HG03108 (cell line): ENCODE measurements around the gene TAF6L.
"Not testable (repeated sequence)": the region's sequence is repeated elsewhere in the genome, so short reads cannot be mapped to it uniquely, and the experiment has no call there.

Source experiments
- ATAC-seq: cut with Tn5 transposase; IDR thresholded peaks from one replicate; pipeline ENCODE4 v1.9.1; 2021; ENCODE audit warnings: moderate library complexity; ENCODE audit not compliant: unreplicated experiment

The TAF6L gene

GRCh38 chr11:62805076-62805892, 34.1 kb downstream of the TAF6L start, which contains the start of gene NXF1:
Gene NXF1 (minus strand): TSS chr11:62805440. CDS start chr11:62805356, 84 bp downstream.
- peak; percentile 80 for ATAC-seq

GRCh38 chr11:62805961-62806441, 34.8 kb downstream of the TAF6L start:
- ATAC-seq: no peak

DNA sequence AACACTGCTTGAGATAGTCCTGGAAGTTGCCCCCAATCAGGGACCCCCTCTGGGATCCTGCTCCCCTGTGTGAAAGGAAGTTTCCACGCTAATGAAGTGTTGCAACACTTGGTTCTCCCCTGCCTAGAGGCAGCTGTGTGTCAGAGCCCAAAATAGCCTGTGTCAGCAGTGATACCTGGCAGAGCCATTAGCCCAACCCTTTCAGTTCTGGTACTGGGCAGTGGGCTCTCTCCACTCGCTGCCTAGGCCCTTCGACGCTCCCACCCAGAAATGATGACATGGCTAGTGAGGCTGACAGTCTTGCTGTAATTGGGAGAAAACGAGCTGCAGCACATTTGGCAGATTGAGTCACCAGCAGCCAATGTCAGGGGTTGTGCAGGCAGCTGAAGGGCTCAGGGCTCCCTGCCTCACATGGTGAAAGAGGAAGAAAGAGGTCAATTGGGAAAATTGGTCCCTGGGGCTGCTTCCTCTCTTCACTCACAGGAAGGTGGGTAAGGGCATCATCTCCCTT, 35.5 kb downstream of the TAF6L start:
- no peak for ATAC-seq

- ATAC-seq: no peak
Measured at GRCh38 chr11:62810748-62811147, 39.6 kb downstream of the TAF6L start.

GRCh38 chr11:62811659-62812058, 40.5 kb downstream of the TAF6L start:
- ATAC-seq: no peak

DNA sequence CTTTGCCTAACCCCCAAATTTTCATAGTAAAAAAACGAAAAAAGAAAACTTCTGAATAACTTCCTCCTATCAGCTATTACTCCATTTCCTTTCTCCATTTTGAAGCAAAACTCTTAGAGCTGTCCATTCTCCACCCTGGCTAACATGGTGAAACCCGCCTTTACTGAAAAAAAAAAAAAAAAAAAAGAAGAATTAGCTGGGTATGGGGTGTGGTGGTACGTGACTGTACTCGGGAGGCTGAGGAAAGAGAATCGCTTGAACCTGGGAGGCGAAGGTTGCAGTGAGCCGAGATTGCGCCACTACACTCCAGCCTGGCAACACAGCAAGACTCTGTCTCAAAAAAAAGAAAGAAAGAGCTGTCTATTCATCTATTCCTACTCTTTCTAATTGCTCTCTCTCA, 45.4 kb downstream of the TAF6L start:
- ATAC-seq: no peak

DNA sequence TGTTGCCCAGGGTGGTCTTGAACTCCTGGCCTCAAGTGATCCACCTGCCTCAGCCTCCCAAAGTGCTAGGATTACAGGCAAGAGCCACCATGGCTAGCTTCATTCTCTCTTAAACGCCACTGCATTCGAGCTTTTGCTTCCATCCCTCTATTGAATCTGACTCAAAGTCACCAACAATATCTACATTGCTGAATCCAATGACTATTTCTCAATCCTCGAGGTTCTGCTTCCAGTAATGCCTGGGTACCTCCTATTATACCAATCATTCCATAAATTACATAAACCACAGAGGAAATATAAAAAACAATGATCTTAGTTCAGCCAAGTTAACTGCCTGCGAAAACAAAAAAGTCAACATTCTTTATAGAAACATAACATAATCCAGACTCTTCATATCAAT, 45.9 kb downstream of the TAF6L start:
- no peak for ATAC-seq

- ATAC-seq: no peak
Measured at GRCh38 chr11:62823677-62824076, 52.5 kb downstream of the TAF6L start.

GRCh38 chr11:62828130-62828529, 56.9 kb downstream of the TAF6L start:
- ATAC-seq: not testable (repeated sequence)

GRCh38 chr11:62830904-62831519, 59.8 kb downstream of the TAF6L start:
- ATAC-seq: no peak

DNA sequence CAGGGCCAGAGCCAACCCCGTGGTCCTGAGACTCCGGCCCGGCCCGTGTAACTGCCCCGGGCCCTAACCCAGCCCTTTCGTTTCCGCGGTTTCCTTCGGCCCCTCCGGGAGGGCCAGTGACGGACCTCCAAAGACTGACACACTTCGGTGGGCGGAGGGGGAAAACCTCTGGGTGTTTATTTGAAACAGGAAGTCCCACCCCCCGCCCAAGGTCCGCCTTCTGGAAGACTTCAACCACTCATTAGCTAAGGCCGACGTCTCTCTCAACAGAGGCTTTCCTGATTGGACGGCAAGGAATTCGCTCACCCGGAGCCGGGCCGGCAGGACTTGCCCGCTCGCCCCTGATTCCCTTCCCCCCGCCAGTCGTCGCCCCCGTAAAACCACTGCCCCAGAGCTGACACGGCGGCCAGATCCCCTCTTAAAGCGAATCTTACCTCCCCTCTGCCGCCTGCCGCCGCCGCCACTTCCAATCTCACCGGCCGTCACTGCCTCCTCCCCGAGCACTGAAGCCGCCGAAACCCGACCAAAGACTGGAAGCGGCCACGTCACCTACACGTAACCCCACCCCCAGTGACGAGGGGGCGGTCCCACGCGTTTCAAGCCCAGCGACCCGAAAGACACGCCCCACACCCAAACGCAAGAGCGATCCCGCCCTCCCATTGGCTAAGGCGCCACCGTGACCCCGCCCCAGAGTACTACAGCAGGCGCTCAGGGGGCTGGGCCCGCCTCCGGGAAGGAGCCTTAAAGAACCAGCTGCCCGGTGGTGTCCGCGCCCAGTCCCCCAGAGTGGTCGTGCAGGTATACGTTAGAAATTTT, 60.5 kb downstream of the TAF6L start, which contains the start of gene STX5:
TSS of gene STX5 (minus strand) at position 532 of the 816 bp plus-strand sequence. CDS start 808 bp downstream, outside the sequence.
- peak; percentile 83 for ATAC-seq

GRCh38 chr11:62832336-62833234, 61.4 kb downstream of the TAF6L start, which contains the start of gene TEX54:
Gene TEX54 (minus strand): TSS chr11:62832841.
- no peak for ATAC-seq

DNA sequence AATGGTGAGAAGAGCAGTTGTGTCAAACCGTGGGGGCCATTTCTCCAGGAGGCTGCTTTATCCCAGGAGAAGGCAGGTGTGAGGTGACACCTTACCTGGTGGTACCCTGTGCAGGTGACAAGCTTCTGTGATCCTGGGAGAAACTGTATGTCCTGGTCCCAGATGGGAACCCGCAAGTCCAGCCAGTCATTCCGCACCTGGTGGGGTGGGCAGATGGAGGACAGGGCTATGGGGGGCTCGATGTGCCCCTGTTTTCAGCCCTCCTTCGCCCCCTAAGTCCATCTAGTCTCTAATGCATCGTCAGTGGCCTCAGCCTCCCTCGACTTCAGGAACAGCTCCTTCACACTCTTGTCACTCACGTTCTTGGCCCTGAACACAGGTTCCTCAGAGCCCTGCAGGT, 64.1 kb downstream of the TAF6L start:
- no peak for ATAC-seq
